Ishikawa (cell line): ENCODE results near the gene PRRT1B.

Experiments
- CREB1 ChIP-seq: IDR thresholded peaks from 2 replicates; pipeline ENCODE4 v1.6.1; 2012; ENCODE audit warnings: low read depth
- FOXM1 ChIP-seq: IDR thresholded peaks from 2 replicates; pipeline ENCODE4 v1.6.1; 2012; ENCODE audit warnings: low read depth, borderline replicate concordance
- TF ChIP-seq, protein P1 (sequence below): IDR thresholded peaks from 2 replicates; pipeline ENCODE4 v1.6.1; 2012; ENCODE audit warnings: low read depth, mild to moderate bottlenecking

DNA sequence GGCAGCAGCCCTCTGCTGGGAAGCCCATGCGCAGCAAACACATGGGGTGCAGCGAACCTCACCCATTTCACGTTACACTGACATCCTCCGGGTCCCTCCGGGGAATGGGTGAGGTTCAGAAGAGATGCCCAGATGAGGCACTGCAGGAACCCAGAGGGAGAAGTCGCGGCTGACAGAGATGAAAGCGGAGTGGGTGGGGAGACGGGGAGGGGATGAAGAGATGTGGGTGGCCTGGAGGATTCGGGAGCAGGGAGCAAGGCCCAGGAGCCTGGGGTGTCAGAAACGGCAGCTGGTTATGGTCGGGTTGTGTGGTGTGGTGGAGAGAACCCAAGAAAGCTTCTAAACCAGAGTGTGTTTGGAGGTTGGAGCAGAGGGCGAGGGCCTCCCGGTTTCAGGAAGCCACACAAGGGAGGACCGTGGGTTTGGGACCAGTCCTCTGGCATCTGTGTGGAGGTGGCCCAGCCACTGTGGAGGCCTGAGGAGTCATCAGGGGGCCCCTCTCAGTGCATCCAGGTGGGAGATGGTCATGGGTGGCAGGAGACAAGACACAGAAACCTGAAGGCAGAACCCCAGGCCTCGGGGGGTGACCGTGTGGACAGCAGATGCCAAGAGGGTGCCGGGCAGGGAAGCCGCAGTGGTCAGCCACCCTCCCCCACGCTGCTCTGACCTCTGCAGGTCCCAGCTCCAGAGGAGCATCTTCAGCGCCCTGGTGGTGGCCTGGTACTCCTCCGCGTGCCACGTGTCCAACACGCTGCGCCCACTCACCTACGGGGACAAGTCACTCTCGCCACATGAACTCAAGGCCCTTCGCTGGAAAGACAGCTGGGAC, 22.9 kb upstream of the PRRT1B start:
- TF ChIP-seq, protein P1, sequence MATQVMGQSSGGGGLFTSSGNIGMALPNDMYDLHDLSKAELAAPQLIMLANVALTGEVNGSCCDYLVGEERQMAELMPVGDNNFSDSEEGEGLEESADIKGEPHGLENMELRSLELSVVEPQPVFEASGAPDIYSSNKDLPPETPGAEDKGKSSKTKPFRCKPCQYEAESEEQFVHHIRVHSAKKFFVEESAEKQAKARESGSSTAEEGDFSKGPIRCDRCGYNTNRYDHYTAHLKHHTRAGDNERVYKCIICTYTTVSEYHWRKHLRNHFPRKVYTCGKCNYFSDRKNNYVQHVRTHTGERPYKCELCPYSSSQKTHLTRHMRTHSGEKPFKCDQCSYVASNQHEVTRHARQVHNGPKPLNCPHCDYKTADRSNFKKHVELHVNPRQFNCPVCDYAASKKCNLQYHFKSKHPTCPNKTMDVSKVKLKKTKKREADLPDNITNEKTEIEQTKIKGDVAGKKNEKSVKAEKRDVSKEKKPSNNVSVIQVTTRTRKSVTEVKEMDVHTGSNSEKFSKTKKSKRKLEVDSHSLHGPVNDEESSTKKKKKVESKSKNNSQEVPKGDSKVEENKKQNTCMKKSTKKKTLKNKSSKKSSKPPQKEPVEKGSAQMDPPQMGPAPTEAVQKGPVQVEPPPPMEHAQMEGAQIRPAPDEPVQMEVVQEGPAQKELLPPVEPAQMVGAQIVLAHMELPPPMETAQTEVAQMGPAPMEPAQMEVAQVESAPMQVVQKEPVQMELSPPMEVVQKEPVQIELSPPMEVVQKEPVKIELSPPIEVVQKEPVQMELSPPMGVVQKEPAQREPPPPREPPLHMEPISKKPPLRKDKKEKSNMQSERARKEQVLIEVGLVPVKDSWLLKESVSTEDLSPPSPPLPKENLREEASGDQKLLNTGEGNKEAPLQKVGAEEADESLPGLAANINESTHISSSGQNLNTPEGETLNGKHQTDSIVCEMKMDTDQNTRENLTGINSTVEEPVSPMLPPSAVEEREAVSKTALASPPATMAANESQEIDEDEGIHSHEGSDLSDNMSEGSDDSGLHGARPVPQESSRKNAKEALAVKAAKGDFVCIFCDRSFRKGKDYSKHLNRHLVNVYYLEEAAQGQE: no peak
- no peak for TF ChIP-seq CREB1
- TF ChIP-seq FOXM1: no peak
